ENCODE data around the gene CABP7.

DNA sequence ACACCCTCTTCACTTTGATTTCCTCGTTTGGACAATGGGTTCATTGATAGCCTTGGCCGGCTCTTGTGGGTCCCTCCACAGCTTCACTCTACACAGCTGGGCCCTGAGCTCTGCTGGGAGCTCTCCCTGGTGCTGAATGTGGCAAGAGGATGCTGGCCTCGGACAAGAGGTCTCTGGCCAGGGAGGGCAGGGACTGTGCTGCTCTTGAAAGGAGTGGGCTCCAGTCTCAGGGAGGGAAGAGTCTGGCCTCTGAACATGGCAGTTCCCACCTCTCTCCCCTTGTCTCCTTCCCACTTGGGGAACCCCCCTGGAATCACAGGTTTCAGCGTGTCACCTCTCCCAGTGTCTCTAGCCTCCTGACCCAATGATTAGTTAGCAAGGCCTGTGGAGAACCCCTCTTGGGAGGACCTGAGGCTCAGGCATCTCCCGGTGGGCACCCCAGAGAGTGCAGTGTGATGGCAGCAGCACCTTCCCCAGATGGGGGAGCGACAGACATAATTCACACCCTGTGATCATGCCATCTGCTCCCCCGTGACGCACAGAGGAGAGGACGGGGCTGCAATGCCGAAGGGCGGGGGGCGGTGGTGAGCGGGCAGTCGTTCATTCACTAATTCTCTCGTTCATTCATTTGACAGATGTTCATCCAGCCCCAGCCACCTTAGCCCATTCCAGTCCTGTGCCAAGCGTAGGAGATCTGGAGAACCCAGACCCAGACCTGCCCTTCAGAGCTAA, 2.8 kb upstream of the CABP7 start:
- TF ChIP-seq CTCF (IDR thresholded peaks at IDR 0.05) (no peak), EP300 (IDR thresholded peaks at IDR 0.05) (no peak), POLR2A (IDR thresholded peaks at IDR 0.05) (no peak)
